HepG2 (cell line): ENCODE data around the gene HDGF. TPM values are rescaled to one million over a fixed set of nuclear protein-coding genes. Genes with fewer than 3 reads are reported as not detected.

Source experiments
- EEA1 ChIP-seq: sonication (generic); formaldehyde crosslinking; IDR thresholded peaks from 2 replicates; pipeline ENCODE4 v1.5.1; 2020; ENCODE audit warnings: mild to moderate bottlenecking, missing genetic modification reagents, borderline replicate concordance
- FLYWCH1 ChIP-seq: sonication (generic); formaldehyde crosslinking; IDR thresholded peaks from 2 replicates; pipeline ENCODE4 v1.8.1; 2023; ENCODE audit warnings: mild to moderate bottlenecking, missing genetic modification reagents
- FOSL1 ChIP-seq: sonication (generic); formaldehyde crosslinking; IDR thresholded peaks from 2 replicates; pipeline ENCODE4 v1.9.0; 2021; ENCODE audit warnings: missing genetic modification reagents, borderline replicate concordance
- FOXP1 ChIP-seq, 2 experiments: fragments of 450-650 bp in 1 of 2; IDR thresholded peaks; 2 replicates each; pipeline ENCODE4 v1.6.1; 2017 to 2018; ENCODE audit warnings: antibody characterized with exemption in 1 of 2
- MEIS2 ChIP-seq: sonication (generic); formaldehyde crosslinking; IDR thresholded peaks from 2 replicates; pipeline ENCODE4 v1.9.0; 2021; ENCODE audit warnings: mild to moderate bottlenecking, missing genetic modification reagents
- MIER2 ChIP-seq: IDR thresholded peaks from 2 replicates; pipeline ENCODE4 v1.6.1; 2016; ENCODE audit warnings: missing biosample characterization, missing genetic modification reagents
- NFATC3 ChIP-seq: sonication (generic); formaldehyde crosslinking; IDR thresholded peaks from 2 replicates; pipeline ENCODE4 v1.5.1; 2020; ENCODE audit warnings: mild to moderate bottlenecking, missing genetic modification reagents
- NFIC ChIP-seq: IDR thresholded peaks from 2 replicates; pipeline ENCODE4 v1.6.1; 2012; ENCODE audit warnings: mild to moderate bottlenecking, low read length, inconsistent platforms
- NPAS2 ChIP-seq: sonication (generic); formaldehyde crosslinking; IDR thresholded peaks from 2 replicates; pipeline ENCODE4 v1.8.0; 2022; ENCODE audit warnings: mild to moderate bottlenecking, missing genetic modification reagents, borderline replicate concordance
- RCOR2 ChIP-seq: IDR thresholded peaks from 2 replicates; pipeline ENCODE4 v1.6.1; 2016; ENCODE audit warnings: missing biosample characterization, missing genetic modification reagents
- RFX3 ChIP-seq: IDR thresholded peaks from 2 replicates; pipeline ENCODE4 v1.6.1; 2016; ENCODE audit warnings: missing biosample characterization, missing genetic modification reagents
- SALL1 ChIP-seq: sonication (generic); formaldehyde crosslinking; IDR thresholded peaks from 2 replicates; pipeline ENCODE4 v1.8.0; 2022; ENCODE audit warnings: mild to moderate bottlenecking, missing genetic modification reagents
- SMARCC2 ChIP-seq: fragments of 450-650 bp; IDR thresholded peaks from 2 replicates; pipeline ENCODE4 v1.6.1; 2017; ENCODE audit warnings: antibody characterized with exemption, mild to moderate bottlenecking
- SRSF4 ChIP-seq: fragments of 200-400 bp; formaldehyde crosslinking; IDR thresholded peaks from one replicate; pipeline ENCODE4 v1.6.1; 2018; ENCODE audit warnings: mild to moderate bottlenecking, low read depth, low read length, moderate library complexity; ENCODE audit not compliant: poor library complexity, severe bottlenecking
- SRY ChIP-seq: sonication (generic); formaldehyde crosslinking; IDR thresholded peaks from 2 replicates; pipeline ENCODE4 v1.8.0; 2022; ENCODE audit warnings: mild to moderate bottlenecking, missing genetic modification reagents
- STAT6 ChIP-seq: sonication (generic); formaldehyde crosslinking; IDR thresholded peaks from 2 replicates; pipeline ENCODE4 v1.4.0; 2020; ENCODE audit warnings: missing genetic modification reagents, mild to moderate bottlenecking, borderline replicate concordance
- THAP7 ChIP-seq: sonication (generic); formaldehyde crosslinking; IDR thresholded peaks from 2 replicates; pipeline ENCODE4 v1.8.1; 2023; ENCODE audit warnings: mild to moderate bottlenecking, missing genetic modification reagents
- ZBTB7B ChIP-seq: sonication (generic); formaldehyde crosslinking; IDR thresholded peaks from 2 replicates; pipeline ENCODE4 v1.4.0; 2020; ENCODE audit warnings: missing genetic modification reagents
- ZNF292 ChIP-seq: sonication (generic); formaldehyde crosslinking; IDR thresholded peaks from 2 replicates; pipeline ENCODE4 v1.8.1; 2022; ENCODE audit warnings: mild to moderate bottlenecking, low read depth, missing genetic modification reagents, borderline replicate concordance
- ZNF547 ChIP-seq: sonication (generic); formaldehyde crosslinking; IDR thresholded peaks from 2 replicates; pipeline ENCODE4 v1.5.1; 2020; ENCODE audit warnings: mild to moderate bottlenecking, missing genetic modification reagents
- ZNF572 ChIP-seq: sonication (generic); formaldehyde crosslinking; IDR thresholded peaks from 2 replicates; pipeline ENCODE4 v1.5.1; 2020; ENCODE audit warnings: mild to moderate bottlenecking, missing genetic modification reagents
- ZNF577 ChIP-seq: sonication (generic); formaldehyde crosslinking; IDR thresholded peaks from 2 replicates; pipeline ENCODE4 v1.4.0; 2020; ENCODE audit warnings: mild to moderate bottlenecking, low read depth, missing genetic modification reagents, borderline replicate concordance
- ZNF605 ChIP-seq: sonication (generic); formaldehyde crosslinking; IDR thresholded peaks from 2 replicates; pipeline ENCODE4 v1.8.0; 2022; ENCODE audit warnings: mild to moderate bottlenecking, missing genetic modification reagents
- ZNF776 ChIP-seq: sonication (generic); formaldehyde crosslinking; IDR thresholded peaks from 2 replicates; pipeline ENCODE4 v1.4.0; 2020; ENCODE audit warnings: mild to moderate bottlenecking, missing genetic modification reagents
- ZSCAN12 ChIP-seq: sonication (generic); formaldehyde crosslinking; IDR thresholded peaks from 2 replicates; pipeline ENCODE4 v1.9.0; 2021; ENCODE audit warnings: mild to moderate bottlenecking, missing genetic modification reagents
- polyA plus RNA-seq, 8 experiments: library from polyadenylated mRNA; depleted of rRNA in 3 of 8; stranded (reverse) in 7 of 8; unstranded in 1 of 8; fragments of >200 nt; fragmentation: Illumina TruSeq in 4 of 8; extraction: Trizol in 4 of 8; gene quantifications; 2 replicates each; pipeline versions ENCODE4 v1.2.1 to v1.2.3, GENCODE V29; 2011 to 2016; ENCODE audit warnings: low read depth in 4 of 8, missing spikeins in 1 of 8, mixed read lengths in 1 of 8; ENCODE audit not compliant: insufficient read depth in 1 of 8
- total RNA-seq, 5 experiments: library from RNA; depleted of rRNA; stranded (reverse); fragments of >200 nt; fragmentation: Illumina TruSeq; extraction: Trizol; gene quantifications; 2 replicates each; pipeline ENCODE4 v1.2.3, GENCODE V29; 2016; ENCODE audit warnings: low read depth in 1 of 5
- TF ChIP-seq, protein P1 (sequence below), 2 experiments: fragments of 450-650 bp in 1 of 2; sonication (generic) in 1 of 2; formaldehyde crosslinking; IDR thresholded peaks; 2 replicates each; pipeline versions ENCODE4 v1.5.0 to v1.8.0; 2020 to 2022; ENCODE audit warnings: mild to moderate bottlenecking in 1 of 2, missing genetic modification reagents in 1 of 2
- TF ChIP-seq, protein P2 (sequence below): sonication (generic); formaldehyde crosslinking; IDR thresholded peaks from 2 replicates; pipeline ENCODE4 v1.5.0; 2020; ENCODE audit warnings: missing genetic modification reagents

The HDGF gene
- total and polyA plus RNA-seq, 2 of the 13 experiments (the other 11 are each of a cell fraction or from before 2014, with no cell fraction given), result 156 to 196 TPM

DNA sequence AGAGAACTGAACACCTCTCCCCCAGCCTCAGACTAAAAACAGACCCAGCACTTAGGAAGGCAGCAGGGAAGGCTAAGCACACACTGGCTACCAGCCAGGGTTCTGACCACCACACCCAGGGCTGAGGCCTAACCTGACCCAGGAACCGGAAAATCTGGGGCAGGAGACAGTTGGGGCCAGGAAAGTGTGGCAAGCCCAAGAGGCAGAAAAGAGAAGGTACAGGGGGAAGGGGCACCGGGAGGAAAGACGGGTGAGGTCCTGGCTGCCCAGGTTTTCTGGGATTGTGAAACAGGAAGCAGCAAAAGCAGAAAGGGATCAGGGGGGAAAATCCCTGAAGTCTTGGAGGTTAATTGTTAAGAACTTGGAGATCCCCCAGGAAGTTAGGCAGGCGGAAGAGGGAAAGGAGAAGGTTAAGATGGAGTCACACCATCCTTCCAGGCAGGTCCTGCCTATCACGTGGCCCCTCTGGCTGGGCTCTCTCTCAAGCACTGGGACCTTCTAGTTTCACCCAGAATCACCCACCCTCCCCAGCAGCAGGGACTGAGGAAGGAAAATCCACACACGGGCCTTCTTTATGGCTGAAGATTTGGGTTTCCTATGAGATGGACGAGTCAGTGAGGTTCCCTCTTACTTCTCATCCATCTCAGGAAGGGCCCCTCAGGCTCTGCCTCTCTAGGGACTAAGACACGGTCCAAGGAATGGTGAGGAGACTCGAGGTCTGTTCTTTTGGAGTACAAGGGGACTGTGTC is 2.6 kb downstream of the HDGF start (continued):
- TF ChIP-seq STAT6 (no peak), SMARCC2 (no peak), RCOR2 (no peak), EEA1 (CRISPR knock-in tag) (no peak), MIER2 (no peak), SALL1 (CRISPR knock-in tag) (no peak), ZBTB7B (CRISPR knock-in tag) (no peak), ZNF577 (CRISPR knock-in tag) (no peak), FLYWCH1 (no peak), ZNF776 (CRISPR knock-in tag) (no peak), SRSF4 (no peak), ZNF292 (no peak), NPAS2 (CRISPR knock-in tag) (no peak), ZSCAN12 (no peak), RFX3 (CRISPR knock-in tag) (no peak), ZNF547 (CRISPR knock-in tag) (no peak), THAP7 (CRISPR knock-in tag) (no peak), MEIS2 (CRISPR knock-in tag) (no peak), ZNF605 (CRISPR knock-in tag) (0 out of 2 replicates have a peak, but pooled peaks have one; percentile 19), NFATC3 (CRISPR knock-in tag) (no peak), SRY (no peak), NFIC (no peak), ZNF572 (CRISPR knock-in tag) (0 out of 2 replicates have a peak, but pooled peaks have one; percentile 48), FOXP1 (IDR thresholded peaks at IDR 0.05) (no peak), FOXP1 (CRISPR knock-in tag; IDR thresholded peaks at IDR 0.05) (no peak), FOSL1 (CRISPR knock-in tag) (no peak)
- TF ChIP-seq, protein P1, sequence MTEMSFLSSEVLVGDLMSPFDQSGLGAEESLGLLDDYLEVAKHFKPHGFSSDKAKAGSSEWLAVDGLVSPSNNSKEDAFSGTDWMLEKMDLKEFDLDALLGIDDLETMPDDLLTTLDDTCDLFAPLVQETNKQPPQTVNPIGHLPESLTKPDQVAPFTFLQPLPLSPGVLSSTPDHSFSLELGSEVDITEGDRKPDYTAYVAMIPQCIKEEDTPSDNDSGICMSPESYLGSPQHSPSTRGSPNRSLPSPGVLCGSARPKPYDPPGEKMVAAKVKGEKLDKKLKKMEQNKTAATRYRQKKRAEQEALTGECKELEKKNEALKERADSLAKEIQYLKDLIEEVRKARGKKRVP (CRISPR knock-in tag; IDR thresholded peaks at IDR 0.05), result no peak
- TF ChIP-seq, protein P2, sequence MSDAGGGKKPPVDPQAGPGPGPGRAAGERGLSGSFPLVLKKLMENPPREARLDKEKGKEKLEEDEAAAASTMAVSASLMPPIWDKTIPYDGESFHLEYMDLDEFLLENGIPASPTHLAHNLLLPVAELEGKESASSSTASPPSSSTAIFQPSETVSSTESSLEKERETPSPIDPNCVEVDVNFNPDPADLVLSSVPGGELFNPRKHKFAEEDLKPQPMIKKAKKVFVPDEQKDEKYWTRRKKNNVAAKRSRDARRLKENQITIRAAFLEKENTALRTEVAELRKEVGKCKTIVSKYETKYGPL (CRISPR knock-in tag), result no peak
